ENCODE data around the gene OPN3. TPM values are rescaled to one million over a fixed set of nuclear protein-coding genes. Genes with fewer than 3 reads are reported as not detected.
A peak's percentile ranks its signal among the peaks of the same experiment; 100 is the strongest.

The OPN3 gene
- total RNA-seq, 1 donor from 2014 or later = 29.8 TPM

GRCh38 chr1:241642593-241642944 lies 2.4 kb upstream of the OPN3 start:
- no peak for DNase-seq (ENCODE audit: low read depth)
- no peak for TF ChIP-seq CTCF (IDR thresholded peaks at IDR 0.05; ENCODE audit: insufficient read depth, low read length, poor library complexity, severe bottlenecking)
- Histone ChIP-seq H3K27me3 (ENCODE audit: control insufficient read depth, insufficient read depth, low read length) (no peaks in the 10 kb centered on the region), H3K4me3 (ENCODE audit: low read depth, low read length) (no peak overlapping the region), H3K36me3 (ENCODE audit: control insufficient read depth, insufficient read depth, low read length) (no peaks in the 10 kb centered on the region)

GRCh38 chr1:241641773-241642592 lies 1.8 kb upstream of the OPN3 start:
- Histone ChIP-seq H3K4me3 (ENCODE audit: low read depth, low read length) (no peak overlapping the region), H3K36me3 (ENCODE audit: control insufficient read depth, insufficient read depth, low read length) (no peaks in the 10 kb centered on the region), H3K27me3 (ENCODE audit: control insufficient read depth, insufficient read depth, low read length) (no peaks in the 10 kb centered on the region)
- DNase-seq (ENCODE audit: low read depth) = no peak
- no peak for TF ChIP-seq CTCF (IDR thresholded peaks at IDR 0.05; ENCODE audit: insufficient read depth, low read length, poor library complexity, severe bottlenecking)

GRCh38 chr1:241640867-241641622 lies 876 bp upstream of the OPN3 start:
- DNase-seq (ENCODE audit: low read depth) = no peak
- H3K4me3 ChIP-seq (ENCODE audit: low read depth, low read length) = peak overlapping the region; percentile 99
- TF ChIP-seq CTCF (IDR thresholded peaks at IDR 0.05; ENCODE audit: insufficient read depth, low read length, poor library complexity, severe bottlenecking) = no peak
- H3K36me3 ChIP-seq (ENCODE audit: control insufficient read depth, insufficient read depth, low read length) = no peaks in the 10 kb centered on the region
- H3K27me3 ChIP-seq (ENCODE audit: control insufficient read depth, insufficient read depth, low read length) = no peaks in the 10 kb centered on the region

- no peak for TF ChIP-seq CTCF (IDR thresholded peaks at IDR 0.05; ENCODE audit: insufficient read depth, low read length, poor library complexity, severe bottlenecking)
- DNase-seq (ENCODE audit: low read depth) = no peak
Measured at GRCh38 chr1:241639623-241640148, 483 bp downstream of the OPN3 start.

GRCh38 chr1:241638909-241639622 lies 1.1 kb downstream of the OPN3 start:
- no peaks in the 10 kb centered on the region for H3K27me3 ChIP-seq (ENCODE audit: control insufficient read depth, insufficient read depth, low read length)
- H3K4me3 ChIP-seq (ENCODE audit: low read depth, low read length) = peak overlapping the region; percentile 99
- TF ChIP-seq CTCF (IDR thresholded peaks at IDR 0.05; ENCODE audit: insufficient read depth, low read length, poor library complexity, severe bottlenecking) = no peak
- H3K36me3 ChIP-seq (ENCODE audit: control insufficient read depth, insufficient read depth, low read length) = no peaks in the 10 kb centered on the region
- DNase-seq (ENCODE audit: low read depth) = no peak

More at GRCh38 chr1:241639623-241640148, 483 bp downstream of the OPN3 start:
- Histone ChIP-seq H3K4me3 (ENCODE audit: low read depth, low read length) (peak overlapping the region; percentile 99), H3K27me3 (ENCODE audit: control insufficient read depth, insufficient read depth, low read length) (no peaks in the 10 kb centered on the region), H3K36me3 (ENCODE audit: control insufficient read depth, insufficient read depth, low read length) (no peaks in the 10 kb centered on the region)
